ENCODE results near the gene MECP2. TPM values are rescaled to one million over a fixed set of nuclear protein-coding genes. Genes with fewer than 3 reads are reported as not detected.

Gene MECP2
- polyA plus RNA-seq, 1 donor = 29.0 TPM

DNA sequence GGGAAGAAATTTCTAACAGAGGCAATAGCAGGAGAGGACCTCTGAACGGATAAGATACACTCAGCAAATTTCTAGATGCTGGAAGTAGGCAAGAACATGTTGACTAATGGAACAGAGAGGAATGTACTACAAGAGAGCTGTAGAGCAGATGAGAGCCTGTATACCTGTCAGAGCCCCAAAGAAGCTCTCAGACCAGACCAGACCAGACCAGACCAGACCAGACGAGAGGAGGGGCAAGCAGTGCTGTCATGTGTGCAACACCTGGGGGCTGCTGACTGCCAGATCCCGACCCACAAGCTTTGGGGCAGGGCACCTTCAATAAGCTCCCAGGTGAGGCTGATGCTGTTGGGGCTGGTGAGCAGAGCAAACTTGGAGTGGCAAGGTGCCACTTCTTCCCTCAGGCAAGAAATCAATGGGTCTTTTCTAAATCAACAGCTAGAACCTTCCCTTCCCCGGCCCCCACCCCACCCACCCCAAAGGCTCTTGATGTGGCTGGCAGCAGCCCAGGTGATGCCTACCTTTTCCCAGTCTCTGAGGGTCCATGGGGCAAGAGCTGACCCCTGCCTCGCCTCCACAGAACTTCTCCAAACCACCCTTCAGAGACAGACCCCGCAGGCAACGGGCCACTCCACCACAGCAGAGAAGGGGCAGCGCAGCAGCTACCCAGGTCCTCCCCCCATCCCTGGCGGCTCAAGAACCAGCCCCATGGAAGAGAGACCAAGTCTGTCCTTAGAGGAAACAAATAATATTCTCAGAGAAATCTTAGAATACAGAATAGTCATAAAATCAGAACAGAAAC is 32.7 kb downstream of the MECP2 start:
- DNase-seq = no peak

- DNase-seq = no peak
Observed at GRCh38 chrX:154063234-154063633, 34.3 kb downstream of the MECP2 start.

GRCh38 chrX:154061801-154062200 is 35.7 kb downstream of the MECP2 start:
- no peak for DNase-seq

- no peak for DNase-seq
Observed at GRCh38 chrX:154059729-154060245, 37.7 kb downstream of the MECP2 start.

DNA sequence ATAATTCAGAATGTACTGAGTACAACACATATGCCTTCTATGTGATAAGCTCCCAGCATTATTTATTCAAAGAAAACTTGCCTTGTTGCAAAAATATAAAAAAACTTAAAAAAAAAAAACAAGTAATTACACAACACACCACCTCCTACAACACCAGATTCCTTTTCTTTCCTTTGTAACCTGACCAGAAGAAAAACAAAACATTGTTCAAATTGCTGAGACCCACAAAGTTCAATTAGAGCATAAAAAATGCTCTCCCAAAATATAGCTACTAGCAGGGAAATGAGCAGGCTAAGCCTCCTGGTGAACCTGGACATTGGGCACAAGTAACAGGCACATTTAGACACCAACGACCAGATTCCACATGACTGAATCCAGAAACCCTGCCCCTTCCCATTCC is 38.3 kb downstream of the MECP2 start:
- no peak for DNase-seq

DNA sequence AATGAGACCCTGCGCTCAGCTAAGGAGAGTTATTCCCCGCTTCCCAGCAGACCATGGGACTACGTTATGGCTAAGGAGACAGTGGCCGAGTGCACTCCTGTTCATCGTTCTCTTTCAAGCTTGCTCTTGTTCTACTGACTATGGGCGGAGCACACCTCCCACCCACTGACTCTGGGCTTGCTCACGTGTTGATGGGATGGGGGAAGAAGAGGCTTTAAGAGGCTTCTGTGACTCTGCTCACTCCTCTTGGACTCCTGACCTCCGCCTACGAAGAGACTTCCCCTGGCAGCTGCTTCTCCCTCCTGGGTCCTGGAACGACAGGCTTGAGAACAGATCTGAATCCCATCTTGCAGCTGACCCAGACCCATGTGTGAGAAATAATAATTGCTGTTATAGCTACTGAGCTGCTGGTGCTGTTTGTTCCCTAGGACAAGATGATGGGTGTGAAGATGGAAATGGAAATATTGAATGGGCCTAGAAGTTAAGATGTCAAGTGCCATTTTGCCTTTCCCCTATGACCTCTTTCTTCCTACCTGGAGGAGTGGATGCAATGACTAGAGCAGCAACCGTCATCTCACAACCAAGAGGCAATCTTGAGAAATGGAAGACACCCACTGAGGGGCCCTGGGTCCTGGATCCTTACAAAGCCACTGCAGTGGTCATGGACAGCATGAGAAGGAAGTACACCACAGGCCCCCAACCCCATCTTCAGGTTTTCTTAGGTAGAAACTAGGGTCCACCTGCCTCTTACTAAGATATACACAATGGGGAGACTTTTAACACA is 39.1 kb downstream of the MECP2 start:
- DNase-seq = no peak

GRCh38 chrX:154057791-154058190 is 39.7 kb downstream of the MECP2 start:
- no peak for DNase-seq

- no peak for DNase-seq
Observed at GRCh38 chrX:154056770-154057241, 40.7 kb downstream of the MECP2 start.

DNA sequence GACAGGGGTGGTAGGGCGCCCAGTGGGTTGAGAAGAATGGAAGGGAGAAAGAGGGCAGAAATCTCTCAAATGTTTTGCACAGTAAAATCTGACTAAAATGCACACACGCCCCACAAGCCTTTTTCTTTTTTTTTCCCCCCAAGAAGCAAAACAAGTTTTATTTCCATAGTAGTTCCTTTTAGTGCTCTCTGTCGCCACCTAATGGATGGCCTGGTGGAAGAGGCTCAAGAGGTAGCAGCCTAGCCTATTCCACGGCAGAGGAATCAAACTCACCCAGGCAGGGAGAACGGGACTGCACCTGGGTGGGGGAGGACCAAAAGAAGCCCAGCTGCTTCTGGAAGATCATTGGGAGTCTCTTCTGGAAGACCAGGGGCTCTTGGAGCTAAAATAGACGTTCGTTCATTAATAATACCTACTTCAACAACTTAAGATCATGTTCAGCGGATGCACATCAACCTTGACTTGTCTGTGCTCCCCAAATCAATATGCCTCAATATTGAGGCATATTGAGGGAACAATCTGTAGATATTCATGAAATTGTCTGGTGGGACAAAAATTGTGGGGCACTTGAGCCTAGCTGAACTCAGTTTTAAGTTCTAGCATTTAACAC is 46.2 kb downstream of the MECP2 start:
- DNase-seq = peak; percentile 63

- no peak for DNase-seq
Observed at GRCh38 chrX:154050113-154050495, 47.4 kb downstream of the MECP2 start.

DNA sequence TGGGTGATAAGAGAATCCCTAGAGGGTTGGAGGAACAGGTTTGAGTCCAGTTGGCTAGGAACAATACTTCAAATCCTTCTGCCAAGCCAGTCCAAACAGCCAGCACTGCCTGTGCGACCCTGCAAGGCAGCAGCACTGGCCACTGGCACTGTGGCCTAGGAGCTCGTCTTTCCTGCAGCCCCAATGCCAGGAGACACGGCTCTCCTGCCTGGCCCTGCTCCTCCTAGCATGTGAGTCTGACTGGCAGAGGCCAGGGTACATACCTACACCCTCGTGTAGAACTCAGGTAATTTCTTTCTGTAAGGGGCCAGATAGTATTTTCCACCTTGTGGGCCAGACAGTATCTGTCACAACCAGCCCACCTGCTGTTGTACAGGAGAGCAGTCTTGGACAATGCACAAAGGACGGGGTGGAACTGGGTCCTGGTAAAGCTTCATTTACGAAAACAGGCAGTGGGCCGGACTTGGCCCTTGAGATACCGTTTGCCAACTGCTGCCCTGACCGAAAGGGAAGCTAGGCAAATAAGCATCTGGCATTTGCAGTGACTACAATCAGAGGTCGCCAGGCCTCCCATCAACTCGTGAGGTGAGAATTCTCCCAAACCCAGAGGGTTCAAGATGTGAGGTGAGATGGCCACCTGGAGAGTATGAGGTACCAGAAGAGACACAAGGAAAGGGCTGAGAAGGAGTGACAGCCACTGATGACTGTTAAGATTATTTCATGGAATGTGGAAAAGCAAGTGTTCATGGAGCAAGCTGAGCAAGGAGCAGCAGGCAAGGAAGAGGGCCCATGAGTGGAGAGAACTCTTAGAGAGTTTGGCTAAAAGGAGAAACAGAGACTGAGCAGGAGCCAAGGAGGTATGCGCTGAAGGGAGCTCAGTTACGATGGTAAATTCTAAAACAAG is 48.1 kb downstream of the MECP2 start:
- no peak for DNase-seq

DNA sequence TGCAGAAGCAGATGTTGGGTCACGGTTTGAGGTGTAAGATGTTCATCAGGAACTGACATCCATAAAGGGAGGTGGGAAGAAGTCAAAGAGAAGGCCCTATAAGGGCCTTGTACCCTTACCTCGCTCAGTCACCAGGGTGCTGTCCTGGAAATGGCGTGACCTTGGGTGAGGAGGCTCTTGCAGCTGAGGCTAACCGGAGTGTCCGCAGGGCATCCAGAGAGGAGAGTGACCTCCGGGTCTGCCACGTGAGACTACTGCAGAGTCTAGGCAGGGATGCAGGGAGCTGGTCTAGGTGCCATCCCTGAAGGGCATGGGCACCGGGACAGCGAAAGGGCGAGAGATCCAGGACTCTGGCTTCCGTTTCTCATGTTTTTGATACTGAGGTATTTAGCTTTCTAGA is 49.1 kb downstream of the MECP2 start:
- no peak for DNase-seq

DNA sequence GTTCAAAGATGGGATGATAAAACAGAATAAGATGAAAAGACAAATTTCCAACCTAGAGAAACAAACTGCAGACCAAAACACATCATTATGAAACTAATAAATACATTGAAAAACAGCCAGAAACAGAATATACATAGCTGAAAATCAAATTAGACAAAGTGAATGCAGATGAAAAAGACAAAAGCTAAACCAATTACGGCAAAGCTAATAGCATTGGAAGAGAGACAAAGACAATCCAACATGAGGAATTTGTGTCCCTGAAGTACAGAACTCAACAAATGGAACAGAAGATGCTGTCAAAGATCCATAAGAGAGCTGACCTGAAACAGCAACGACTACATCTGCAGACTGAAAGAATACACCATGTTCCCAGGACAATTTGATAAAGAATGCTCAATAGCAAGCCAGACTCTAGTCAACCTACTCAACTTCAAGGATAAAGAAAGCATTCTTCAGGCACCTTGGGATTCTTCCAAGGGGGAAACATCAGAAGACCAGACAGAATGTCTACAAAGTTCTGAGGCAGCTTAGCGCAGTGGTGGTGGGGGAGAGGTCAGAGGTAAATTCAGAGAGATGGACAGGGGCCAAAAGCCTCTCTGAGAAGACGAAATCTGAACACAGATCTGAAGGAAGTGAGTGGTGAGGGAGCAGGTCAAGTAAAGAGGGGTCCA is 50.4 kb downstream of the MECP2 start:
- no peak for DNase-seq

GRCh38 chrX:154046031-154046781 is 51.3 kb downstream of the MECP2 start:
- DNase-seq = peak; percentile 24

- DNase-seq = no peak
Observed at GRCh38 chrX:154044091-154044490, 53.4 kb downstream of the MECP2 start.

- no peak for DNase-seq
Observed at GRCh38 chrX:154043003-154043763, 54.3 kb downstream of the MECP2 start.

DNA sequence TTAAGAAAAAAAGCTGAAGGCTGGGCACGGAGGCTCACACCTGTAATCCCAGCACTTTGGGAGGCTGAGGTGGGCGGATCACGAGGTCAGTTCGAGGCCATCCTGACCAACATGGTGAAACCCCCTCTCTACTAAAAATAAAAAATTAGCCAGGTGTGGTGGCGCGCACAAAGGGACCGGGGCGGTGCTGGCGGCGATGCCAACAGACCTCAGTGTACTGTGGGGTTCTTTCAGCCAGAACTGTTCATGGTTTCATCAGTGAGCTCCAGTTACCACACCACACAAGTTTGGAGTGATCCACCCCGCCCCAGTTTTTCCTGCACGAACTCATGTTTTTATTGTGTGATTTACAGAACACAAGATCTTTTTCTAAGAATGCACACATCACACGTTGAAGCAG is 56.7 kb downstream of the MECP2 start:
- no peak for DNase-seq

DNA sequence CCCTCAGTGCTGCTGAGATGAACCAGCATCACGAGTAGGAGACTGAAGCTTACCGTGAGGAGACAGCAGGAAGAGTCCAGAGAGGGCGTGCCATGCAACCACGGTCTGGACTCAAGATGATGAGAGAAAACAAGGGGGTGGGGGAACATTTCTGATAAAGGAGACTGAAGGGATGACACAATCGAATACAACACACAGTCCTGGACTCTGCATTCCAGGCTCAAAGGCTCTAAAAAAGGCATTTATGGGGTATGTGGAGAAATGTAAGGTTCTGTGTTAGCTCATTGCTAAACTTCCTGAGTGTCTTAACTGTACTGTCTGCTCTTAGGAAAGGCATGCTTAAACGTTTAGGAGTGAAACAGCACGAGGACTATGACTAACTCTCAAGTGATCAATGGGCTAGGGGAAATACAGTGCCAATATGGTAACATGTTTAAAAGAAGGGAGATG is 57.2 kb downstream of the MECP2 start:
- DNase-seq = no peak

GRCh38 chrX:154039577-154039976 is 57.9 kb downstream of the MECP2 start:
- no peak for DNase-seq
